GOT3 (cell line): ENCODE results near the gene SLC2A1.

Experiments used
- DNase-seq: peaks from one replicate; lab custom pipeline; 2025; ENCODE audit warnings: mixed read lengths; lab: John Stamatoyannopoulos, UW

Gene SLC2A1

GRCh38 chr1:42979896-42980800 lies 21.5 kb upstream of the SLC2A1 start:
- no peak for DNase-seq

GRCh38 chr1:42979036-42979430 lies 20.4 kb upstream of the SLC2A1 start:
- no peak for DNase-seq

GRCh38 chr1:42978317-42979035 lies 19.8 kb upstream of the SLC2A1 start:
- DNase-seq = no peak

GRCh38 chr1:42977653-42978052 lies 19.0 kb upstream of the SLC2A1 start:
- no peak for DNase-seq

- no peak for DNase-seq
Observed at GRCh38 chr1:42975561-42976225, 17.0 kb upstream of the SLC2A1 start.

- DNase-seq = no peak
Observed at GRCh38 chr1:42974767-42975437, 16.2 kb upstream of the SLC2A1 start.

- DNase-seq = no peak
Observed at GRCh38 chr1:42973799-42974198, 15.1 kb upstream of the SLC2A1 start.

- DNase-seq = no peak
Observed at GRCh38 chr1:42973286-42973685, 14.6 kb upstream of the SLC2A1 start.

GRCh38 chr1:42971841-42972291 lies 13.2 kb upstream of the SLC2A1 start:
- DNase-seq = no peak

GRCh38 chr1:42970143-42970542 lies 11.5 kb upstream of the SLC2A1 start:
- no peak for DNase-seq

- no peak for DNase-seq
Observed at GRCh38 chr1:42968654-42969053, 10.0 kb upstream of the SLC2A1 start.

- no peak for DNase-seq
Observed at GRCh38 chr1:42966688-42967612, 8.3 kb upstream of the SLC2A1 start.

- no peak for DNase-seq
Observed at GRCh38 chr1:42965378-42965777, 6.7 kb upstream of the SLC2A1 start.

- DNase-seq = no peak
Observed at GRCh38 chr1:42964044-42964812, 5.6 kb upstream of the SLC2A1 start.

GRCh38 chr1:42963378-42964043 lies 4.8 kb upstream of the SLC2A1 start:
- DNase-seq = no peak

- DNase-seq = no peak
Observed at GRCh38 chr1:42962641-42963377, 4.1 kb upstream of the SLC2A1 start.

- DNase-seq = no peak
Observed at GRCh38 chr1:42961312-42962091, 2.8 kb upstream of the SLC2A1 start.
